KMS-11 (cell line): ENCODE results near the gene CKAP2L.

Experiments
- H2AFZ ChIP-seq: fragments of 200-600 bp; sonication (generic); 2 replicates; pipeline ENCODE4 v1.6.1; 2016; ENCODE audit warnings: antibody characterized with exemption, mixed run types, low read depth
- H3K27ac ChIP-seq: fragments of 200-600 bp; sonication (generic); 2 replicates; pipeline ENCODE4 v1.6.1; 2016; ENCODE audit warnings: mild to moderate bottlenecking, mixed run types
- H3K27me3 ChIP-seq: fragments of 200-600 bp; sonication (generic); 2 replicates; pipeline ENCODE4 v1.6.1; 2017; ENCODE audit warnings: mild to moderate bottlenecking, low read depth, mixed run types, moderate library complexity; ENCODE audit not compliant: insufficient read depth
- H3K36me3 ChIP-seq: fragments of 200-600 bp; sonication (generic); 2 replicates; pipeline ENCODE4 v1.6.1; 2017; ENCODE audit warnings: mild to moderate bottlenecking, mixed run types; ENCODE audit not compliant: insufficient read depth
- H3K4me1 ChIP-seq: fragments of 200-600 bp; sonication (generic); 2 replicates; pipeline ENCODE4 v1.6.1; 2016; ENCODE audit warnings: mild to moderate bottlenecking, low read depth, mixed run types; ENCODE audit not compliant: poor library complexity, severe bottlenecking
- H3K4me2 ChIP-seq: fragments of 200-600 bp; sonication (generic); 2 replicates; pipeline ENCODE4 v1.7.0; 2016; ENCODE audit warnings: mild to moderate bottlenecking, mixed run types
- H3K4me3 ChIP-seq: fragments of 200-600 bp; sonication (generic); IDR thresholded peaks from 2 replicates; pipeline ENCODE4 v1.6.1; 2017; ENCODE audit warnings: low read depth, low read length, mixed read lengths; ENCODE audit not compliant: insufficient read depth
- H3K79me2 ChIP-seq: fragments of 200-600 bp; sonication (generic); 2 replicates; pipeline ENCODE4 v1.6.1; 2016; ENCODE audit warnings: low read depth, mixed run types; ENCODE audit not compliant: insufficient read depth
- H3K9ac ChIP-seq: fragments of 200-600 bp; sonication (generic); 2 replicates; pipeline ENCODE4 v1.6.1; 2016; ENCODE audit warnings: mild to moderate bottlenecking, mixed run types
- H4K20me1 ChIP-seq: fragments of 200-600 bp; sonication (generic); 2 replicates; pipeline ENCODE4 v1.6.1; 2016; ENCODE audit warnings: mild to moderate bottlenecking, mixed run types; ENCODE audit not compliant: insufficient read depth
- TF ChIP-seq, protein P1 (sequence below): fragments of 200-600 bp; sonication (generic); conservative IDR thresholded peaks from 2 replicates; pipeline ENCODE4 v1.6.1; 2017; ENCODE audit warnings: low read depth, mild to moderate bottlenecking, antibody characterized with exemption, low read length, moderate library complexity, mixed read lengths

Gene CKAP2L

DNA sequence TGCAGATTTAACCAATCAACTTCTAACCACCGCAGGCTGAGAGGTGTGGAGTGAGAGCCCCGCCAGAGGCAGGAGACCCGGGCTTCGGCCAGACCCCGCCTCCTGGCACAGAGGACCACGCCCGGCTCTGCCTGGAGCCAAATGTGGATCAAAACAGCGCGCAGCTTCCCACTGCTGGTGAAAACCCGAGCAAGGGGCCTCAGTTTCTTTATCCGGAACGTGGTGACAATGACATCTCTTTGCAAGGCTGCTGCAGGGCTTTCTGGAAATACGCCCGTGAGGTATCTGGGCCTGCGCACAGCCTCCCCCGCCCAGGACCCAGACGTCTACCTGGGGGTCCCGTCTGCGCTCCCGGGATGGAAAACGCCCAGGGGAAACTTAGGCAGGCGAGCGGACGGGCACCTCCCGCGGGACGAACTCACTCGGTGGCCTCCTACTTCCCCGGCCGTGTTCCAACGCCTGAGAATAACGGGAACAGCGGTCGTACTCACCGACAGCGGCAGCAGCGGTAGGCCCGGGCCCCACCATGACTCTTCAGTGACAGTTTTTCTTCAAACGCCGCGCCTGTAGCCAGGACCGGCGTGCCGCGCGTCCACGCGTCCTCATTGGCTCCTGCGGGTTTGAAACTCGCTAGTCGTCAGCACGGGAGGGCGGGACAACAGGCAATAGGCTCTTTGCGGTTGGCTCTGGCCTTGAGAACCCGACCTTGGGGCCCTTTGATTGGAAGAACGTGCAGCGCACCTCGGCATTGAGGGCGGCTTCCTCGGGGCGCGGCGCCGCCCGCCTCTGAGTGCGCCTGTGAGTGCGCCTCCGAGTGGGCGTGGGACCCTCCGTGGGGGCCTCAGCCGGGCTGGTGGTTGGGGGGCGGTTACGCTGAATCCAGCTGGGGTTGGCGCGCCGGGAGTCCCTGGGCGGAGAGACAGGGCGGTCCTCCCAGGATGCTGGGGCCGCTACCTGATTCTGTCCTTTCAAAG lies at the start of gene CKAP2L:
TSS of gene CKAP2L (minus strand) at position 539 of the 974 bp plus-strand sequence. CDS start at position 528, 11 bp downstream.
- H2AFZ ChIP-seq = peak within 1 kb of the TSS; percentile 81
- peak within 1 kb of the TSS; percentile 30 for H3K4me3 ChIP-seq
- peak within 1 kb of the TSS; percentile 88 for H3K4me2 ChIP-seq
- H3K9ac ChIP-seq = peak within 1 kb of the TSS; percentile 50; the same call in 1 of the 2 replicates
- TF ChIP-seq, protein P1, sequence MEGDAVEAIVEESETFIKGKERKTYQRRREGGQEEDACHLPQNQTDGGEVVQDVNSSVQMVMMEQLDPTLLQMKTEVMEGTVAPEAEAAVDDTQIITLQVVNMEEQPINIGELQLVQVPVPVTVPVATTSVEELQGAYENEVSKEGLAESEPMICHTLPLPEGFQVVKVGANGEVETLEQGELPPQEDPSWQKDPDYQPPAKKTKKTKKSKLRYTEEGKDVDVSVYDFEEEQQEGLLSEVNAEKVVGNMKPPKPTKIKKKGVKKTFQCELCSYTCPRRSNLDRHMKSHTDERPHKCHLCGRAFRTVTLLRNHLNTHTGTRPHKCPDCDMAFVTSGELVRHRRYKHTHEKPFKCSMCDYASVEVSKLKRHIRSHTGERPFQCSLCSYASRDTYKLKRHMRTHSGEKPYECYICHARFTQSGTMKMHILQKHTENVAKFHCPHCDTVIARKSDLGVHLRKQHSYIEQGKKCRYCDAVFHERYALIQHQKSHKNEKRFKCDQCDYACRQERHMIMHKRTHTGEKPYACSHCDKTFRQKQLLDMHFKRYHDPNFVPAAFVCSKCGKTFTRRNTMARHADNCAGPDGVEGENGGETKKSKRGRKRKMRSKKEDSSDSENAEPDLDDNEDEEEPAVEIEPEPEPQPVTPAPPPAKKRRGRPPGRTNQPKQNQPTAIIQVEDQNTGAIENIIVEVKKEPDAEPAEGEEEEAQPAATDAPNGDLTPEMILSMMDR = no peak
- peaks cover 12% of the 10 kb centered on the region for H3K4me1 ChIP-seq
- H4K20me1 ChIP-seq = no peaks in the 10 kb centered on the region
- peaks cover 12% of the 10 kb centered on the region; the same call in 1 of the 2 replicates for H3K79me2 ChIP-seq
- no peaks in the 10 kb centered on the region for H3K27me3 ChIP-seq
- H3K27ac ChIP-seq = peak within 1 kb of the TSS; percentile 36; the same call in 1 of the 2 replicates
- no peaks in the 10 kb centered on the region for H3K36me3 ChIP-seq

DNA sequence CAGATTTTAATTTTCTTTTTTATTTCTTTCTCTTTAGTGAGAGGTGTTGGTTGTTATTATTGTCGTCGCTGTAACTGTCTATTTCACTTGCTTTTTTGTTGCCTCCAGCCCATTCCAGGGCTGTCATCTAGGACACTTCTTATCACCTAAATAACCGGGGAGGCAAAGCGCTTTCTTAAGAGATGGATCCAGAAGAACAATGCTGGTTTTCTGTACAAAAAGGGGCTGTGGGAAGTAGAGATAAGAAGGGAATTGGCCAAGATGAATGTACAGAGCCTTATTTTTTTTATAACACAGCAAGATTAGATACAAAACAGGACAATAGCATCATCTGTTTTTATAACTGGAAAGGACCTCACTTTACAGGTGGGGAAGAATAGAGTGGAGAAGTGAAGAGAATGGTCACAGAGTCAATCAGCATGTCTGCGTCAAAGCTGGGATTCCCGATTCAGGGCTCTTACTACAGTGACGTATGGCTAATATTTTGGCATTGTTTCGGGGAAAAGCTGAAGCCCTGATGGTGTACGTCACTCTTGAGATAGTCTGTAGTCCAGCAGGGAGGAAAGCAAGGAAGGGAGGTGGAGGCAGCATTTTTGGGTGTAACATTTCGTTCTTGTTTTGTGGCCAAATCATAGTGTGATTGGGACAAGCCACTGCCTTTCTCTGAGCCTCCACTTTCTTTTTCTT lies 49.0 kb upstream of the CKAP2L start:
- no peaks in the 10 kb centered on the region for H3K79me2 ChIP-seq
- H4K20me1 ChIP-seq = no peaks in the 10 kb centered on the region
- H3K27me3 ChIP-seq = no peaks in the 10 kb centered on the region
- no peak overlapping the region for H3K9ac ChIP-seq
- no peak overlapping the region for H2AFZ ChIP-seq
- H3K36me3 ChIP-seq = no peaks in the 10 kb centered on the region
- H3K4me1 ChIP-seq = no peaks in the 10 kb centered on the region
- no peak overlapping the region for H3K27ac ChIP-seq
- TF ChIP-seq, protein P1 = no peak
- H3K4me3 ChIP-seq = no peak overlapping the region
- no peak overlapping the region for H3K4me2 ChIP-seq

- no peaks in the 10 kb centered on the region for H3K36me3 ChIP-seq
- TF ChIP-seq, protein P1 = no peak
- no peak overlapping the region for H3K27ac ChIP-seq
- no peaks in the 10 kb centered on the region for H4K20me1 ChIP-seq
- no peaks in the 10 kb centered on the region for H3K79me2 ChIP-seq
- H2AFZ ChIP-seq = no peak overlapping the region
- no peaks in the 10 kb centered on the region for H3K4me1 ChIP-seq
- H3K9ac ChIP-seq = no peak overlapping the region
- H3K4me3 ChIP-seq = no peak overlapping the region
- H3K27me3 ChIP-seq = no peaks in the 10 kb centered on the region
- H3K4me2 ChIP-seq = no peak overlapping the region
Observed at GRCh38 chr2:112812318-112813267, 48.2 kb upstream of the CKAP2L start.

DNA sequence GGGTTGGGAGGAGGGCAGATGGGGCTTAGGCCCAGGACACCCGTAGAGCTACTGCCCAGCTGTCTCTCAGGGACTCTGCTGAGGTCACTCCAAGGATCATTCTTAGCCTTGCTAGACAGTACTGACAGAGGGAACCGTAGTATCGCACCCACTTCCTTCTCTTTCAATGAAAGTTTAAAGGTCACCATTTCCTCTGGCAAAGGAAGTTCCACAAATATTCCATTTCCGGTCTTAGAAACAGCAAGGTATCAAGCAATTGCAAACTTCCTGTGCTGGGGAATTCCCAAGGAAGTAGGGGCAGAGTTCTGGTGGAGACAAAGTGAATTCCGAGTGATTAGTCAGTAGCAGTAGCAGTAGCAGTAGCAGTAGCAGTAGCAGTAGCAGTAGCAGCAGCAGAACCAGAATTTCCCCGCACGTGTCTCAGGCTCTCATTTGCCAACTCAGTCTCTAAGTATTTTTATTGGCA lies 47.5 kb upstream of the CKAP2L start:
- TF ChIP-seq, protein P1 = no peak

More for the DNA sequence above, 47.5 kb upstream of the CKAP2L start:
- Histone ChIP-seq H4K20me1 (no peaks in the 10 kb centered on the region), H3K9ac (no peak overlapping the region), H3K79me2 (no peaks in the 10 kb centered on the region), H3K4me1 (no peaks in the 10 kb centered on the region), H3K27me3 (no peaks in the 10 kb centered on the region), H3K27ac (no peak overlapping the region), H3K4me3 (no peak overlapping the region), H3K4me2 (no peak overlapping the region), H3K36me3 (no peaks in the 10 kb centered on the region), H2AFZ (no peak overlapping the region)
